NCI-H2227 (cell line): ENCODE measurements around the gene CLEC1A.

Experiments
- DNase-seq: peaks from one replicate; lab custom pipeline; 2025; ENCODE audit not compliant: unreplicated experiment; lab: John Stamatoyannopoulos, UW

CLEC1A gene

DNA sequence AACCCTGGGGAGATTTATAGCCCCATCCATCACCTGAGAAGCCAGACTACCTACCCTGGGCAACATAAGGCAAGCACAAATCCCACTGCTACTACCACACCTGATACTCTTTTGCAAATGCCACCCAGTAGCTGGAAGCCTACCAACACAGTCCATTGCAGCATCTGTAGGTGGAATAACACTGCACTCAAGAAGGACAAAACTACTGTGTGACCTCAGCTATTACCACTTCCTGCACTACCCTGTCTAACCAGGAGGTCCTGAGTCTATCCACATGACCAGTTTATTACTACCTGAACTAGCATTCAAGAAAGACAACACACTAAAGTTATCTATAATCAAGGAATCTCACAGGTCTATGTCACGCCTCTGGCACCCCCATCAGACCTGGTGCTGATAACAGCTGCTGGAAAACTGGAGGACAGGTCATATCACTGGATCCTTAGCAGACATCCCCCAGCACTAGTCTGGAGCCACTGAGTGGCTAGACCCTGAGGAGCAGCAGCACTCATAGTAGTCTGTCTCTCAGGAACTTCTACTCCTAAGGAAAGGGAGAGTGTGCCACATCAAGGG is 2.9 kb upstream of the CLEC1A start:
- DNase-seq: no peak

DNA sequence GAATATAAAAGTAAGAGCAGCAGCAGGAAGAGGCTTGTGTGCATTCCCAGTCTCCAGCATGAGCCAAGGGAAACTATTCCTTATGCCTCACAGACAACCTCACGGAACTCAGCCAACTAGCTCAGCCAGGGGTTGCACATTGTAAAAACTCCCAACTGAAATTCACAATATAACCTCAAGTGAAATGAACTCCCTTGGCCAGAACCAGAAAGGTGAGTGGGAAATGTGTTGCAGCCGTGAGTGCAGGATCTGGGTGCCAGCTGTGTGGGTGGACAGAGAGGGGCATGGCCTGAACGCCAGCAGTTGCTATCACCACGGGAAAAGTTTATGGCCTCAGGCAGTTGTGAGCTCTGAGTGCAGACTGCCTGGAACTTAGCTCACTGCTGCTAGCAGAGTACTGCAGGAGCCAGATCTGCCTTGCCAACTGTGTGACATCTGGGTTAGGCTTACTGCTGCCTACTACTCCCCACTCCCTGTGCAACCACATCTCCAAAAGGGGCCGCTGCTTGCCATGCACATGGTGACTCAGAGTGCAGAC is 2.3 kb upstream of the CLEC1A start:
- DNase-seq: no peak

DNA sequence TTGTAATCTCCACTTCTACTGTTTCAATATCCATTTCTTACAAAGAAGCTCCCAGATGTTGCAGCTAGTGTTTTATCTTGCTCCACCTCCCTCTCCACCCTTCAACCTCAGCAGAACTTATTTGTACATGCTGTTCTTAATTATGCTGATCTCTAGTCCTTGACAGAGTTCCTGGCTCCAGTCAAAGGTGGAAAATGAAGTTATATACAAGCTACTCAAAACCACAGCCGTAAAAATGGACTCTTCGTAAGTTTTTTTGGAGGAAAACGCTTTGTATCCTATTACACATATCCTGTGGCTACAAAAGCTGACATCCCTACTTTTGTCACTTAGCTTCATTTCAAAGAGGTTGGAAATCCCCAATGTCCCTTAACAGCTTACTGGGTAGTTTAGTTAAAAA is 1.3 kb downstream of the CLEC1A start:
- no peak for DNase-seq

DNA sequence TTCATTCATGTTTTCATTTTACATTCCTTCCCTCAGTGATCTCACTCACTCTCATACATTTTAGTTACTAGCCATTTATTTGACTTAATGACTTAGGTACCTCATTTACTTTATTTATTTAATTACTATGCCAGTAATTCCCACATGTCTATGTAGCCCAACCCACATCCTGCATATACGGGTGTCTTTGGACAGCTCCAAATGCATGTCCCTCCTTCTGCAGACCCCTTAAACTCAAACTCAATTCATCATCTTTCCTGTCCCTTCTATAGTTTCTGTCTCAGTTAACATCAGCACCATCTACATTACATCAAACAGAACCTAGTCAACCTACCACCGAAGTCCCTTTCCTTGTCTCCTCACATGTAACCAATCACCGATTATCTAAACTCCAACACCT is 2.8 kb downstream of the CLEC1A start:
- no peak for DNase-seq

DNA sequence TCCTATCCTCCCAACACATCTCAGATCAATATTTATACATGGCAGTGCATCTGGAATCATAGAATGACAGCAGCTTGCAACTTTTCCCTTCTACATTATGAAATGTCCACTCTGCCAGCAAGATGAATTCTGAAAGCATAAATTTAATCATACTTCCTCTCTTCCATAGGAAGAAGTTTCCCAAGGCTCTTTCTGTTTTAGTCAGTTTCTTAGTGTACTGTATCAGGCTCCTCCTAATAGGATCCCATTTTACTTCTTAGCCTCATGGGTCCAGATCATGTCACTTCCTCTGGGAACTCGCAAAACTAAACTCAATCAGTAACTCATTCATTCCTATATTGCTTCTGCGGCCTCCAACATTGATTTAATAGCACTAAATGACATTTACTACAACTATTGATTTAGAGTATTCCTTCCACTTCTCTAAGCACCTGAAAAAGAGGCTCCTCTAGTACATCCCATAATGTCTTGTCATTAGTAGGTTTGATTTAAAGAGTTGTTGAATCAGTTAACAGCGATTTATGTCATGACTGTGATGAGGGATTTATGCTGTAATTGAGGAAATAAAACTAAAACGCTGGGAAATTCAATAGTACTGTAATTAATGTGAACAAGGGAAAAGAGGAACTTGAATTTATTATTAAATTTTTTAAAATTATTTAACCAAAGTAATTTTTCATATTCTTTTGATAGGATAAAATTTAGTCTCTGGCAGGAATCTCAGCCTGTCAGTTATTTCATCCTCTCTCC is 4.0 kb downstream of the CLEC1A start:
- no peak for DNase-seq

DNA sequence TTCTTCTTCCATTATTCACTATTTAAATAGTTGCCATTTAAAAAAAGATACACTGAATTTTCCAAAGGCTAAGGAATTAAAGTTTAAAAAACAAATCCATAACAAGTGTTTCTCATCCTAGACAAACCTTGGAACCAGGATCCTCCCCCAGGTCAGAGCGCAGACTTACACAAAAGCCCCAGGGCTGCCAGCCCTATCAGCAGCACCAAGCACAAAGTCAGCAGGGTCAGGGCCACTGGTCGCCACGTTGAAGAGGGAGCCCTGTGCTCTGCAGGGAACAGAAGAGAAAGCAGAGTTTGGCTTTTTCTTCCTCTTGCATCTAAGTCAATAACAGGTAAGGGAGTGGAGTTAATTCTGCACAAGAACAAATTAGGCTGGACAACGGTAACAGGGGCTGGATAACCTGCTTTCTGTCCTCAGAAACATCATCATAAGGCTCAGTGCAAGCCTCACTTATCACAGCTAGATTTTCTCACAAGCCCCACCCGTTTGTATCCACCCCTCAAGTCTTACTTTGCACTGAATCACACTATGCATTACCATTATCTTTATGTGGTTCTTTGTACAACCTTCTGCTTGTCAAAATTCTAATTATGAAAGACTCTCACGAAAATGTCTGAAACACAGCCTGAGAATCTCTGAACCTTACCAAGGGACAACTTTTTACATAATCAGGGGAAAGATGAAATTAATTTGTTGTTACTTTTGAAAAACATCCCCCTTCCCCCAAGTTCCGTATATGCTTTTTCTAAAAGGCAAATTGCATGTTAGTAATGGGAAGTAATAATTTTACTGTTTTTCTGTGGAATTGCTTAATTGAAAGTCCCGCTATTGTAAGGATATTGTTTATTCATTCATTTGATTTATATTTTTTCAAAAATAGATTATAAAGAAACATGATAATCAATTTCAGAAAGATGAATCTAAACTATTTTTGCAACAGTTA is 9.6 kb downstream of the CLEC1A start:
- no peak for DNase-seq

DNA sequence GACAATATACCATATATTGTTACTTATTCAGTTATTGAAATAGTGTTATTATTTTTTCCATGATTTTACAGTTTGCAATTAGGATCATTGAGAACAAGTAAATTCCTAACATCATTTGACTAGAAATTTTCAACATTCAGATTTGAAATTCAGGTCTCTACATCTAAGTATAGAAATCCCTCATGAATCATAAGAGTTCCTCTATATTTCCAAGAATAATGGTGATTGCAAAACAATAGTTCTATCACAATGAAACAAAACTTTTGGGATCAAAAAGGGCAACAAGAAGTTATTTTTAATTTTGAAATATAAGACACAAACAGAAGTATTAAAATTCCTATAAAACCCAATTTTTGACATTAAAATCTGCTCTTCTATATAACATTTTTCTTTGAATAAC is 10.8 kb downstream of the CLEC1A start:
- DNase-seq: no peak

DNA sequence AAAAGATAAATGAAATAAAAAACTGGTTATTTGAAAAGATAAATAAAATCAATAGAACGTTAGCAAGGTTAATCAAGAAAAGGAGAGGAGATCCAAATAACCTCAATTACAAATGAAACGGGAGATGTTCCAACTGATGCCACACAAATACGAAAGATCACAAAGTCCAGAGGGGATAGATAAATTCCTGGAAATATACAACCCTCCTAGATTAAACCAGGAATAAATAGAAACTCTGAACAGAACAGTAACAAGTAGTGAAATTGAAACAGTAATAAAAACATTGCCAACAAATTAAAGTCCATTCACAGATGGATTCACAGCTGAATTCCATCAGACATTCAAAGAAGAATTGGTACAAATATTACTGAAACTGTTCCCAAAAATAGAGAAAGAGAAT is 12.4 kb downstream of the CLEC1A start:
- no peak for DNase-seq

DNA sequence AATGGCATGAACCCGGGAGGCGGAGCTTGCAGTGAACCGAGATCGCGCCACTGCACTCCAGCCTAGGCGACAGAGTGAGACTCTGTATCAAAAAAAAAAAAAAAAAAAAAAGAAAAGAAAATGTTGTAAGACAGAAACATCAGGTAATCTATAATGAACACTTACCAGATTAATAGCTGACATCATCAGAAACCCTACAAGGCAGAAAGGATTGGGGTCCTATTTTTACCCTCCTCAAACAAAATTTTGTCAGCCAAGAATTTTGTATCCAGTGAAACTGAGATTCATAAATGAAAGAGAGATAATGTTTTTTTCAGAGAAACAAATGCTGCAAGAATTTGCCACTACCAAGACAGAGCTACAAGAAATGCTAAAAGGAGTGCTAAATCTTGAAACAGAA is 14.1 kb downstream of the CLEC1A start:
- DNase-seq: no peak

DNA sequence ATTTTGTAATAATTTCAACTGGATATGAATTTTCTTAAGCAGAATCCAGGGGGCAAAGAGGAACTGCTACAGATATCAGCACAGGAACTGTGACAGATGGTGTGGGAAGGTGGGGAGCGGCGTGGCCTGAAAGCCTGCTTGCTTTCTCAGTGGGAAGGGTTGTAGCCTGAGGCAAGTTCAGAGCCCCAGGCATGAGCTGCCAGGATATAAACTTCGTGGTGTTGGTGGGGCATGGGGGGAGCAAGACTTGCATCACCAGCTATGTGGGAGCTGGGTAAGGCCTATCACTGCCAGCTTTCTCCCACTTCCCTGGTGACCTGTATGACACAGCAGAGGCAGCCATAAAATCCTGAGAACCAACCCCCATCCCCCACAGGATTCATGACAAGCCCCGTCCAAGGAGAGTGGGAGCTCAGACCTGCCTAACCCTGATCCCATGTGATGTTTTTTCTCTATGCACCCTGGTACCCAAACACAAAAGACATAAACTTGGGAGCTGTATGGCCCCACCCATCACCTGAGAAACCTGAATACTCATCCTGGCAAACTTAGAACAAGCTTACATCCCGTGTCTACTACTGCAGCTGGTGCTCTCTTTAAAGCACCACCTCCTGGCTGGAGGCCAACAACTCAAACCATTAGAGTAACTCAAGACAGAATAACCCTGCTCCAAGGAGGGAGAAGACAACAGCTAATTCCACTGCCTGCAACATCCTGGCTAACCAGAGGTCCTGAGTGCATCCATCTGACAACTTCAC is 16.5 kb downstream of the CLEC1A start:
- DNase-seq: no peak

DNA sequence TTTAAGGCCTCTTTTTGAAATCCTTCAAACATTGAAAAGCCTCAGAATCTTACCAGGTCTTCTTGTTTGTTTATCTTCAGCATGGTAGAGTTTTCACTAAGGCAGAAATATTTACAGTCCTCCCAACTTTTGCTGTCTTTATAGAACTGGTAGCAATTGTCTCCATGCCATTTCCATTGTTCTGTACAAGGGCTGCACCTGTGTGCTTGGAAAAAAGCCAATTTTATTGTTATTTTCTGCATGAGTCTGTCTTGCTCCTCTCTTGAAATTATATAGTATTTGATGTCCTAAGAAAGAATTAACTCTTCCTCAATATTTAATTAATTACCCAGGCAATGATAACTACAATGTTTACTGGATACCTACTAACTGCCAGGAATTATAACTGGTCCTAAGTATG is 23.3 kb downstream of the CLEC1A start:
- no peak for DNase-seq

DNA sequence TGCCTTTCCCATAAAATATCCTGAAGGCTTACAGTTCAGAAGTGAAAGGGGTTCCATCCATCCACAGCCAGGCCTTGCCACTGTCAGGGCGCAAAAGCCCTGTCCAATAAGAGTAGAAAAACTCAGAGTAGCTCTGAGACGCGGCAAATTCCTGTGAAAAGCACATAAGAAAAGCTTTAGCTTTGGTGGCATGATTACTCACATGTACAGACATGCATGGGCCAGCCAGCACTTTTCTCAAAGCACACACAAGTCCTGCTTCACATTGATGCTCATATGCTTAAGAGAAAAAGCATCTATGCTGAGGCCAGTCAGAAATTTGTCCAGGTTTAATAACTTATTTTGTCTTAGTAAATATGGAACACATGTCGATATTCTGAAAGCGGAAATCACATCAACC is 25.5 kb downstream of the CLEC1A start:
- DNase-seq: no peak

DNA sequence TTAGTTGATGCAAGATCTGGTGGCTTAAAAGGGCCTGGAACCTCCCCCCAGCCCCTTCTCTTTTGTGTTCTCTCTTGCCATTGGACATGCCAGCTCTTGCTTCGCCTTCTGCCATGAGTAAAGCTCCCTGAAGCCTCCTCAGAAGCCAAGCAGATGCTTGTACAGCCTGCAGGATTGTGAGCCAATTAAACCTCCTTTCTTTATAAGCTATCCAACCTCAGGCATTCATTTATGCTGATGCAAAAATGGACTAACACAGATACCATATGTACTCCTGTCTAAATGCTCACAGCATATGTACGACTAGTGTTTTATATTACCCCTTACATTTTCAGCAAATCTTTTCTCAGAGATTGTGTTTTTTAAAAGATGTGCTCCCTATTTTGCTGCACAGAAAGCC is 26.7 kb downstream of the CLEC1A start:
- no peak for DNase-seq

DNA sequence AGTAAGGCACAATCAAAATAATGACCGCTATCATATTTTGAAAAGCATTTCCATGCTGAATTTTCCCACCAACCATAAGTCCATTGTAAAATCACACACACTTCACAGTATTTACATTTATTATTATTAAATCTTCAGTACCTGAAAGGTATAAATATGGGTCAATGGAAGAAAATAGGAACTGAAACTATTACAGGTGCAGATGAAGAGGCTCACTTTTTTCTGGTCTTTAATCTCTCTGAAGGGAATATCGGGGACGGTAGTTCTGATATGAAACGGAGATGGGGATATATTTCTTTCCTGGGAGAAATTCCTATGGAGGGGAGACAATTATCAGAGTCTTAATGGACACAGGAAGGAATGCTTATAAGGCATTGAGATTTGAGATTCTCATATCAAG is 28.4 kb downstream of the CLEC1A start:
- DNase-seq: no peak

DNA sequence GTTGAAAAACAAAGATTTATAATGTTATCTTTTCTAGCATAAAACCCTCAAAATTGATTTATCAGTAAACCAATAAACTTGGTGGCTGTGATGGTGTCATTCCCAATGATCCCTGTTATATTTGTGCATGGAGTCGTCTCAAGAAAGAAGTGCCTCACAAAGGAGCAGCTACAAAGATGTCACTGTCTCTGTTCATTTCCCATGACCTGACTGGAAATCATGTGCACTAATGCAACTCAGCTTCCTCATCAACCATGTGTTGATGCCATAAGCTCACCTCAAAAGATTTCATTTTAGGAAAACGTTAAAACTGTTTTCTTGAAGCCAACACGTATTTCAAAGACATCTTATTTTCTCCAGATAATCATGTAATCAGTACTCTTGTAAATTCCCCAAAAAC is 28.8 kb downstream of the CLEC1A start:
- DNase-seq: no peak

DNA sequence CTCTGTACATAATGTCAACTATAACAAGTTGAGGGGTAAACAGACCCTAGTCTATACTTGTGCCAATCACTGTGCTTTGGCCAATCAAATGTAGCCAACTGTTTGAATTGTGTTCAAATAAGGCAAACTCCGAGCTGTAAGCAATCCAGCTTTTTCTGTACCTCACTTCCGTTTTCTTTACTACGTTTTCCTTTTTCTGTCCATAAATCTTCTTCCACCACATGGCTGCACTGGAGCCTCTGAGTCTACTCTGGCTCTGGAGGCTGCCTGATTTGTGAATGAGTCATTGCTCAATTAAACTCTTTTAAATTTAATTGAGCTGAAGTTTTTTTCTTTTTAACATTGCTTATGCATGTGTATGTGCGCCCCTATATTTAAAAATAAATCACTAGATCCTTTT is 29.7 kb downstream of the CLEC1A start:
- no peak for DNase-seq

DNA sequence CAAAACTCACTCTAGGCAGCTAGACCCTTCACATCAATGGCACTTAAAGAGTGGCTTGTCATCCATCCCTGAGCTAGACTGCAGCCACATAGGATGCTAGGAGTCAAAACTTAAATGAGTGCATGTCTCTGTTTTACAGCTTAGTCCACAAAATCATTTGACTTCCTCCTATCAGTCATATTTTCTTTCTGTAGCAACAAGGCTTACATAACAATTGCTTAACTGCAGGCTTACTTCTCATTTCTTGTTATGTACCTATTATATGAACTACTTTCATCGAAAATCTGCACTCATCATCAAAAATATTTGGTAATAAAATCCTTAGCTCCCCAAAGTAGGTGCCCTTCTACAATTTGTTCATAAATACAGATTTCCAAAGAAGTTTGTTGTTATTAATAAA is 30.1 kb downstream of the CLEC1A start:
- DNase-seq: no peak

DNA sequence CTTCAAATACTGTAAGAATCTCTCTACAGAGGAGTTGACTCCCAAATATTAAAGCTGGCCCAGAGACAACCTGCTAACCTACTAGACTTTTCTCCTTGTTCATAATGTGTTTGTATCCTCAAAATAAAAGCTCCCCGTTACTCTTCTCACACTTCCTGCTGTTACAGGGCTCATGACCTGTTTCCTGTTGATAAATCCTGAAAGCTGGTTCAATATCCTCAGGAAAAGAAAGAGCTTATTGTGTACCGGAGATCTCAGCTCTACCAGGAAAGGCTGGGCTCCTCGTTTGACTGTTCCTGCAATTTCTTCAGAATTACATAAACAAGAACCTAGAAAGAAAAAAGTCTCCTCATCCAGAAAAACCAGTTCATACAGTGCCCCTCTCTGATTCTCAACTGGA is 30.8 kb downstream of the CLEC1A start:
- DNase-seq: no peak

DNA sequence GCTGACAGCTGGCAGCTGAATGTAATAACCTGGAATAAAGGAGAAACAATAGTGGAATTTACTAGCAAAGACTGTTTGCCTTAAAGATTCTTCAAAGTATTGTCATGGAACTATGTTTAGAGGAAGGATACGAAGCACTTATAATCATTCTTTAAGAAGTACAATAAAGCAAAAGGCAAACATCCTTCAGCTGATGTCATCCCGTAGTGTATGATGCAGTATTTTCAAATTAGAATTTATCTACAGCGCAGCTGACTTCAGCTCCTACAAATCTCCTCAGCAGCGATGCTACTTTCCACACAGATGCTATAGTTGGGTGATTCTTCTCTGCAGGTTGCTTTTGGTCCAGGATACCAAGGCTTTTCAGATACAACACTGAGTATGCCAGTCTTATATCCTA is 31.5 kb downstream of the CLEC1A start:
- DNase-seq: no peak

DNA sequence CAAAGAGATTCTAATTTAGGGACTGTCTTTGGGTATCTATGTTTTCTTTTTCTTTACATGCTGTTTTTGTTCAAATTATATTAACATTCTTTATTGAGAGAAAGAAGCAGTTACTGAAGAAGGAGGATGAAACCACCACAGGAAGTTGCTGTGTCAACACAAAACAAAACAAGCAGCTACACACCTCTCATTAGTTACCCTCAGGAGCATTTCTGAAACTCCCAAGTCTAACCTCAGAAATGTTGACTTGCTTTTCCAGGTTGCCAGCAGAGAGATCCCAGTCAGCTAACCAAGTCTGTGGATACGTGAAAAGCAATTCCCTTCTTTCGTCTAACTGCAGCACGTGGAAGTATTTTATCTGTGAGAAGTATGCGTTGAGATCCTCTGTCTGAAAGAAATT is 33.5 kb downstream of the CLEC1A start:
- no peak for DNase-seq

DNA sequence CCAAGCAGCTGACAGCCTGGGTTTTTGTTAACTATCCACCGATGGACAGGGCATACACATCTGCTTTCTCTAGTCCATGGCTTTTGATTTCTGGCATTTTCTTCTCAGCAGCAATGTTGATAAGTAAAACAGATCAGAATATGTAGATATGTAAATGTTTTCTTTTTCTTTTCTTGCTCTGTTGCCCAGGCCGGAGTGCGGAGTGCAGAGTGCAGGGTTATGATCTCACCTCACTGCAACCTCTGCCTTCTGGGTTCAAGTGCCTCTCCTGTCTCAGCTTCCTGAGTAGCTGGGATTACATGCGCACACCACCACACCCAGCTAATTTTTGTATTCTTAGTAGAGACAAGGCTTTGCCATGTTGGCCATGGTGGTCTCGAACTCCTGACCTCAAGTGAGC is 40.4 kb downstream of the CLEC1A start:
- no peak for DNase-seq
